Skin epidermis (tissue), 12 donors: Measurements from ENCODE around the gene NFYC.

Source experiments
- H3K27ac ChIP-seq, 21 experiments: fragments of 200-600 bp; sonication (generic) in 11 of 21; one replicate each; pipeline ENCODE4 v1.5.0; 2020; ENCODE audit warnings: mild to moderate bottlenecking in 3 of 21, inconsistent platforms in 2 of 21, moderate library complexity in 2 of 21
- H3K4me3 ChIP-seq, 7 experiments: fragments of 200-600 bp; sonication (generic) in 2 of 7; one replicate each; pipeline ENCODE4 v1.5.0; 2020; ENCODE audit warnings: inconsistent platforms in 2 of 7, mild to moderate bottlenecking in 2 of 7, moderate library complexity in 1 of 7

Gene NFYC

GRCh38 chr1:40663324-40664166 lies 28.0 kb upstream of the NFYC start:
- Histone ChIP-seq H3K4me3 (no peak overlapping the region), H3K27ac (peak overlapping the region in 7 of 21 experiments; percentile 0 to 66 (median 31))

DNA sequence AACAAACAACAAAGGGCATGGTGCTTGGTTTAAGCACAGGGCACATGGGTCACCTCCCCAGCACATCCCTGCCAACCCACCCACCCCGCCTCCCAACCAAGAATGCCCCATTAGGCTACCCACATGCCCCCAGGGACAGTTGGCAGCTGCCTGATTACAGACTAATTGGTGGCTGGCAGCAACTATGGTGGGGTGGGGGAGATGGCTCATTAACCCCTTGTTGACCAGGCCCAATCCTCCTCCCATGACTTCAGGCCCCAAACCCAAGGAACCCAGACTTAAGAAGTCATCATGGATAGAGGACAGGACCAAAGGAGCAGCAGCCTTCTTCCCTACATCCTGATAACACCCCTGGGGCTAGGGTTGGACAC lies 27.4 kb upstream of the NFYC start:
- Histone ChIP-seq H3K27ac (peak overlapping the region in 1 of 21 experiments; percentile 25), H3K4me3 (no peak overlapping the region)

DNA sequence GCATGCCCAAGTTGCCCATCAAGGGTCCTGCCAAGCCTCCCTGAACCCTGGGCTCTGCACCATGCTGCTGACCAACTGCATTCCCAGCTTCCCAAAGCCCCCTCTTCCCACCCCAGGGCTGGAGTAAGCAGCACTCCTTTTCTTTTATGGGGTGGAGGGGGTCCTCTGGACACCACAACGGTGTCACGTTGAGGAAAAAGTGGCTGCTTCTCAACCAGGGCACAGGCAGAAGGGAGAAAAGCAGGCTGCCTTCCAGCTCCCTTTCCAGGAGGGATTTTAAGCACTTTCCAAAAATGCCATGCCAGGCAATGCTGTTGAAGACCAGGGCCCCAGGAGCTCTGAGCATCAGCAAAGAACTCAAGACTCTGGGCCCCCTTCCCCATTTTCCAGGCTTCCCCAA lies 26.7 kb upstream of the NFYC start:
- Histone ChIP-seq H3K27ac (peak overlapping the region in 4 of 21 experiments; percentile 43 to 75 (median 64)), H3K4me3 (peak overlapping the region; percentile 41 to 78 (median 56))

DNA sequence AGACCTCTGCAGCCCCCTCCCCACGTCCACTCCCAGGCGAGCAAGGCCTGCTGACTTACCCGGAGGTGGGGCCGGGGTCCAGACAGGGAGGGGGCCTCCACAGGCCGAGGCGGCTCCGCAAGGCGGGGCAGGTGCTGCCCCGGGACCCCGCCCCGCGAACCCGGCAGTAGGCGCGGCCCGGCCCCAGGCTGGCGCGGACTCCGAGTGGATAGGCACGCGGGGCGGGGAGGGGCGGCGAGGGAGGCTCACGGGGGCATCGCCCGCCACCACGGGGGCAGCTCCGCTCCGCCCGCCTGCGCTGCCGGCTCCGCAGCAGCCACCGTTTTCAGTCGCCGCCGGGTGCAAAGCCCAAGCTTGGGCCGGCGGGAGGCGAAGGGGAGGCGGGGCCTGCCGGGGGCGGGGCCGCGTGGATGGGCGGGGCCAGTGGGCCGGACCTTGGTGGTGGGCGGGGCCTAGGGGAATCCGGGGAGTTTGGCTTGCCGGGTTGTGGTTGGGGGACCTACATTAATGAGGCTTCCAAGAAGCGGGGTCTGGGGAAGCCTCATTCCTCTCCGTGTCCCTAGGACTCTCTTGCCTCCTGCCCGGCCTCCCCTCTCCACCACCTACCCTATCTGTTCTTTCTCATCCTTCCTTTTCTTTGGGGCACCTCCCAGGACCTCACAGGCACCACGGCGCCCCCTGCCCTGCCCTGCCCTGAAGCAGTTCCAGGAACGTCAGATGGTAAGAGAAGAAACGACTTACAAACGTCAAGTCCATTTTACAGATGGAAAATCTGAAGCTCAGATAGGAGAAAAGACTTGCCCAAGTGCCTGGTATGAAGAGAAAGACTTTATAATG lies 26.0 kb upstream of the NFYC start, which contains the start of gene RIMS3:
Gene RIMS3 (minus strand): TSS at position 348 of the 837 bp plus-strand sequence. CDS start 23,757 bp downstream, outside the sequence.
- H3K4me3 ChIP-seq, result peak within 1 kb of the TSS; percentile 41 to 78 (median 56)
- peak within 1 kb of the TSS in 14 of 21 experiments; percentile 5 to 75 (median 46) for H3K27ac ChIP-seq

GRCh38 chr1:40668769-40669525 lies 22.6 kb upstream of the NFYC start:
- Histone ChIP-seq H3K27ac (no peak overlapping the region), H3K4me3 (peak overlapping the region in 2 of 7 experiments; percentile 5 to 8)

DNA sequence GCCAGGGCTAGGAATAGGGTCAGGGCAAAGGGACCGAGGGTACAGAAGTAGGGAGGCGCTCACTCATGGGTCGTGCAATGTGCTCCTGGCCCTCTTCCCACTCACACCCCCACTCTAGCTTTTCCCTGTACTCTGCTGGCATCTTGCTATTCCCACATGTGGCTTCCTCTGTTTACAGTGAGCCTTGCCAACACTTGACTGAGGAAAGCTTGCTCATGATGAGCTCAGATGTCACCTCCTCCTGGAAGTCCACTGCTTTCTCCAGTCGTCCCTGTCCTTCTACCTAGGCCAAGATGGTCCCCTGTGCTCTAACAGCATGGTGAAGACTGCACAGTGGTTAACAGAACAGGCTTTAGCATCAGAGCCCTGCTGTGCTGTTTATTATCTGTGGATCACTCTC lies 18.1 kb upstream of the NFYC start:
- no peak overlapping the region for H3K27ac ChIP-seq
- H3K4me3 ChIP-seq, result no peak overlapping the region

DNA sequence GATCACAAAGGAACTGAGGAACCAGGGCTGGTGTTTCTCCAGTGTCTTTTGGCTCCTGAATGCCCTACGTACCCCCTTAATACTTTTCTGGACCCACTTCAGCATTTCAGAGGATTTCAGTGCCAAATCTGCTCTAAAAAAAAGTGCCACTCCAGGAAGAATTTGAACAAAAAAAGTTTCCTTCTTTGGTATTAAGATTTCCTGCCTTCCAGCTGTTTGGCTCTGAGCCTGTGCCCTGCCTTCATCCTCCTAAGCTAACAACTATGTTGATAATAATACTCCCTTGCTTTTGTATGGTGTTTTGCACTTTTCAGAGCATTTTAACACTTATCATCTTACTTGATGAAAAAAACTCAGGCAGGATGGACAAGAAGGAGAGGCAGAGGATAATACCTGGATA lies 15.0 kb upstream of the NFYC start:
- H3K4me3 ChIP-seq, result no peak overlapping the region
- H3K27ac ChIP-seq, result no peak overlapping the region

DNA sequence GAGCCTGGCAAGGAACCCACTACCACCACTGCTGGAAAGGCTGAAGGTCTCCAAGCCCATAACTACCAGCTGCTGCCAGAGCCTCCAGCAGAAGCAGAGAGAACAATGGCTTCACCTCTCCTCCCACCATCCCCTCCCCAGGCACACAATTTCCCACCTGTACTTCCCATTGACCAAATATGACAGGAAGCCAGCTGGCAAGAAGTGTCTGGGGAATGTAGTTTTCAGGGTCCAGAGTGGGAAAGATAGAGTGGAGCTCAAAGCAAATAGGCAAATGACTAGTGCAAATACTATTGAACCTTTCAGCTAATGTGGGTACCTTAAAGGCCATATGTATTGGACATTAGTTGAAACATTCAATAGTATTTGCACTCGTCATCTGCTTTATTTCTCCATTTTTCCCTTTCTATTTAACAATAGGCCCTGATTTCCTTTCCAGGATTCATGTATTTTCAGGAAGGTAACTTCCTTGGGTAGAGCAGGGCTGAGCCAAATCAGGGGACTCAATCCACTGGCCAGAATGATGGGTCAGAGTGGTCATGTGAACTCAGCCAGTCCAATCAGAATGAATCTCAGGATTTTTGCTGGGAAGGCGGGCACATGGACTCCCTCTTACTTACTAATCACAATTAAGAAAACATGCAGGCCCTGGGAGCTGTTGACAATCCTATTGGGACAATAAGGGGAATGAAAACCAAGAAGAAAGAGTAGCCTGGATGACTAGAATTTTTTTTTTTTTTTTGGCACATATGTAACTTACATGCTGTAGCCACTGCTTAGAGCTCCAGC lies 12.1 kb upstream of the NFYC start:
- H3K4me3 ChIP-seq, result no peak overlapping the region
- H3K27ac ChIP-seq, result no peak overlapping the region

DNA sequence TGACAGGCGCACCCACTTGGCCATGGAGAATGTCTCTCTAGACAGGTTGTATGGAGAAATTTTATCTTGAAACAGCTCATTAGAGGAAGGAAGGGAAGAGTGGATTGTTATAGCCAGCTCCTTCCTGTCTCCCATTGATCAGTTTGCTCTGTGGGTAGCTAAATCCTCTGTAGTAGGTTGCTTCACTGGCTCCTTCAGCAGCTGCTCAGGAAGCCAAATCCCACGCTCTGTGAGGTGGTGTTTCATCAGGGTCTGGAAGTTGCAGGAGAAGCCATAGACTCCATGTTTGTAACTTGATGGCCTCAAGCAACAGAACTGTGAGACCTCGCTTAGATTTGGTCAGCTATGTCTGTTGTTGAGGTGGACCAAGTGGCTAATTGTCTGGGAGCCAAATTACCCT lies 6.8 kb upstream of the NFYC start:
- Histone ChIP-seq H3K27ac (no peak overlapping the region), H3K4me3 (no peak overlapping the region)

DNA sequence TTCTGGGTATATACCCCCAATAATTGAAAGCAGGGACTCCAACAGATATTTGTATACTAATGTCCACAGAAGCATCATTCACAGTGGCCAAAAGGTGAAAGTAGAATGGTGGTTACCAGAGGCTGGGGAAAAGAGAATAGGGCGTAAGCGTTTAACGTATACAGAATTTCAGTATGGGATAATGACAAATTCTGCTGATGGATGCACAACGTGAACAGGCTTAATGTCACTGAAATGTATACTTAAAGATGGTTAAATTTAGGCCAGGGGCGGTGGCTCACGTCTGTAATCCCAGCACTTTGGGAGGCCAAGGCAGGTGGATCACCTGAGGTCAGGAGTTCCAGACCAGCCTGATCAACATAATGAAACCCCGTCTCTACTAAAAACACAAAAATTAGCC lies 4.4 kb upstream of the NFYC start:
- Histone ChIP-seq H3K27ac (no peak overlapping the region), H3K4me3 (no peak overlapping the region)

DNA sequence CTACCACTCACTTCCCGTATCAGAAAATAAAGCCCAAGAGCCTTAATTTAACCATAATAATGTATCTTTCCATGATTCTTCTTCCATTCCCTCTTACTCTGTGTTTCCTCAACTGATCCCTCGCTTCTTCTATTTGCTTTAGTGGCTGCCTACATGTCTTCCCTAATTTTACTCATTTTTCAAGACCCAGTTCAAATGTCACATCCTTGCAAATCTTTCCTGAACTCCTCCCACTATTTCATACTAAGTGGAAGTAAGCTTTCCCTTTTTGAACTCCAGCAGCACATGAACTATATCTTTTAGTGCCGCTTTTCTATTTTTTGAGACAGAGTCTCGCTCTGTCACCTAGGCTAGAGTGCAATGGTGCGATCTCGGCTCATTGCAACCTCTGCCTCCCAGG lies 3.8 kb upstream of the NFYC start:
- no peak overlapping the region for H3K27ac ChIP-seq
- no peak overlapping the region for H3K4me3 ChIP-seq

- Histone ChIP-seq H3K27ac (no peak overlapping the region), H3K4me3 (no peak overlapping the region)
Observed at GRCh38 chr1:40689737-40690136, 1.8 kb upstream of the NFYC start.

DNA sequence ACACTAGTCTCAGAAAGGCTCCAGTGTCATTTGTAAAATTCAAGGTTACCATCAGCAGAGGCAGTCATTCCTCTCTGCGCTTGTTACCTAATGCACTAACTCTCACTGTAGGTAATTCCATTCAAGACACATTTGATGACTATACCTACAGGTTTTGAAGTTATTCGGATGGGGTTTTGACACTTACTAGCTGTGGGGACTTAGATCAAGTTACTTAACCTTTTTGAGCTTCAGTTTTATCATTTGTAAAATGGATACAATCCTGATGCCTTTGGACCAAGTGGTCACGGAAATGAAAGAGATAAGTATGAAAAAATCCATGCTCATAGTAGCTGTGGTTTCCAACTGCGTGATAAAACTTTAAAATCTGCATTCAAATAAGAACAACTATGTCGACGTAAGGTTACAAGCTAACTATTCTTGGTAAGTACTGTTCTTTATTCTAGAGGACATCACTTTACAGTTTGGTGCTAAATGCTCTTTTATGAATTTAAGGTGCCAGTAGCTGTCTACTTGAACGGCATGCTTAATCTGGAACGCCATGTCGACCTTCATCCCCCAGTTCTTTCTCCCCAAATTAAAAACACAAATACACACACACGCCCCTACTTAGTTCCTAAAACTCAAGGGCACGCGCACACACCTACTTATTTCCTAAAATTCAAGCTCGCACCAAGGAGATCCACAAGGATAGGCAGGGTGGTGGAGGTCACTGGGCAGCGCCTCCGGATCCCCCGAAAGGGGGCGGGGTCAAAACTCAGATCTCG lies 550 bp upstream of the NFYC start:
- H3K27ac ChIP-seq, result peak overlapping the region in 20 of 21 experiments; percentile 95 to 100 (median 99)
- H3K4me3 ChIP-seq, result peak overlapping the region; percentile 62 to 93 (median 77)

DNA sequence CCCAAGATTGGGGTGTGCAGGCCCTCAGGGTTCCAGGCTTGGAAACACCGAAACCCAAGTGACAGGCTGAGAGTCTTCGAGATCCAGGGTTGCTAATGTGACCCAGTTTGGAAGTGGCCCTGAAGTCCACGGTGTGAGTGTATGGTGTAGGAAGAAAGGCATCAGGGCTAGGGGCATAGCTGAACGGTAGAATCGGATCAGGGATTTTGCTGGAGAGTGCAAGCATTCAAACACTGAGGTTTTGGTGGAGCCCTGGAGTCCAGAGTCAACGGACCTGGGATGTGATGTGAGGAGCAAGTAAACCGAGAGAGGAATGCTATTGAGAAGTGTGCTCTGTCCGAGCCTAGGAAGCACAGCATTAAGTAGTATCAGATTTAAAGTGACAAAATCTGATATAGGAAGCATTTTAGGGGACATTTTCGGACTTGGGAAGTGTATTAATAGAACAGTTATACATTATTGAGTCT lies 958 bp downstream of the NFYC start:
- H3K27ac ChIP-seq, result peak overlapping the region; percentile 94 to 100 (median 99)
- H3K4me3 ChIP-seq, result peak overlapping the region; percentile 62 to 93 (median 77)

DNA sequence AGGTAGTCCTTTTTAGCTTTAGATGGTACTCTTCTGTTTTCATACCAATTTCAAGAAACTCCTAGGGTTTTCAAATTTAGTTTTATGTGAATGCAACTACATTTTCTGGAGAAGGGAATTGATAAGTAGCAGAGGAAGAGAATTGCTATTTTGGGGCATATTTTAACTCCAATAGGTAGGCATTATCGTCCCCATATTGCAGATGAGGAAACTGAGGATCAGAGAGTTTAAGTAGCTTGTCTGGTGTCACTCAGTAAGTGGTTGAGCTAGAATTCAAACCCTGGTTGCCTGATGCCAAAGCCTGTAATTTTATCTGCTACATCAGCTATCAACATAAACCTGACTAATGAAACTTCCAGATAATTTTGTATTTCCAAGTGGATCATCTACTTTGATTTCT lies 1.9 kb downstream of the NFYC start:
- Histone ChIP-seq H3K4me3 (no peak overlapping the region), H3K27ac (peak overlapping the region in 5 of 21 experiments; percentile 18 to 99 (median 97))

DNA sequence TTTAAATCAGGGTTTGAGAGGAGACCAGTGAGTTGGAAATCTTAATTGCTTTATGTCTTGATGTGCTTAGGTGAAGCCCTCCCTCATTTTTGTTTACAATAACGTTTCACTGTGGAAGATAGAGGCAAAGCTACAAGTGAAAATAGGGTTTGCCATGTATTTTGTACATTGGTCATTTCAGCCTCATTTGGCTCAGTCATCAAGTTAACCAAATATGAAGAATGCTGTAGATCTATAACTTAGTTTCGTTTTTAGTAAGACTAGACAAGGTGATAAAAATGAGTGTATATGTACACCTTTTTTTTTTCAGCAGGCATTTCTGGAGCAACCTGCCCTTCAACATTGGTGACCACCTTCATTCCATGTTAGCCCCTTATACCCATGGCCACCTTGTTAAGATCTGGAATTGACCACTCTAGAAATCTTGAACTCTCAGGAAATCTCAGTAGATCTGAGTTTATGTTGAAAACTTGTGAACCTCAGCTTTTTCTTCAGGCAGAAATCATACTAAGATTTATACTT lies 2.9 kb downstream of the NFYC start:
- peak overlapping the region in 4 of 21 experiments; percentile 12 to 99 (median 16) for H3K27ac ChIP-seq
- H3K4me3 ChIP-seq, result no peak overlapping the region

GRCh38 chr1:40696294-40696693 lies 4.8 kb downstream of the NFYC start:
- Histone ChIP-seq H3K4me3 (no peak overlapping the region), H3K27ac (peak overlapping the region in 2 of 21 experiments; percentile 23 to 71)

GRCh38 chr1:40697436-40697835 lies 5.9 kb downstream of the NFYC start:
- Histone ChIP-seq H3K4me3 (no peak overlapping the region), H3K27ac (no peak overlapping the region)
